Measurements from ENCODE around the gene TMEM229B.

TMEM229B gene

DNA sequence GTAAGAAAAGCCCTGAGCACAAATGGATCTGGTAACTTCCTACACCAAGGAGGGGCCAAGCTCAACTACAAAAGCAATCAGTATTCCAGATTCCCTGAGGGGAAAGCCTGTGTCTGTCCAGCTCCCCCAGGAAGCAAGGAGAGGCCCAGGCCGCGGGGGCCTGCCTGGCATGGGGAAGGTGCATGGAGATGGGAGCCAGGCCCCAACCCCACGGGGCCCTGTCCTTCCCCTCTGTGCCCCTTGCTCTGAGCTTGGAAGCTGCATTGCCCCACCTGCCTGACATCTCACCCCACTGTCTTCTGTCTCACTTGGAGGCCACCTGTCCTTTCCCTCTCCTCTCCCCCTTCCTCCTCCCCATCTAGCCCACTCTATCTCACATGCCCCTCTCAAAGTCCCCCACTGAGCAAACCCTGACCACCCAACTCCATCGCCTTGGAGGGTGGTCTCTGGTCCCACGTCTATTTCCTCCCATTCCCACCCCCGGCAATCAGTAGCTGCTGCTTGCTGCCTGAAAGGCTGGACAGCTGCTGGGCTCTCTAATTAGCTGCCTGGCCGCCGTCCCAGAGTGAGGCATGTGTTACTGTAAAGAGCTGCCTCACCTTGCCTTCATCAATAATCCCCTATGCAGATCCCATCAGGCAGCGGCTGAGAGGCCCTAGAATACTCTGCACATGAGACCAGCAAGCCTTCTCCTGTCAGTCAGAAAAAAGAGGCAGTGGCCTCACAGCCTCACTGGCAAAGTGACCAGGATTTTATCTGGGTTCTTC, 3.4 kb upstream of the TMEM229B start:
- TF ChIP-seq CTCF (IDR thresholded peaks at IDR 0.05; ENCODE audit: low read depth, low read length) = no peak
- H3K4me3 ChIP-seq (replicated peaks in 1 of 2; ENCODE audit: low read depth in 2 of 2, low read length in 2 of 2) = no peak overlapping the region
- DNase-seq (ENCODE audit: low read depth in 2 of 2) = no peak

DNA sequence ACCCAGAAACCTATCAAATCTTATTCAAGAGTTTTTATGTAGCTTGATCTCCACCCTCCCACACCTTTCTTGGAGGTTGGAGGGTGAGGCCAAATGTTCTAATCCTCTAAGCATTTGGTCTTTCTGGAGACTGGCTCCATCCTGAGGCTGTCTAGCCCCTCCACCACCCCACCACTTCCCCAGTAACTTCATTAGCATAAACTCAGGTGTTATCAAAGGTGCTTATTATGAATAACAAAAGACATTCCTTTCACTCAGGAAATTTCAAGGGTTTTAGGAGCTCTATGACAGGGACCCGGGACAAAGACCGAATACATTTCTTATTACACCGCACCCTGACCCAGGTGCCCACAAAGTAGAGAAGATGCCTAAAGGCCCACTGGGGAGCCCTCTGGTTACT, 2.8 kb upstream of the TMEM229B start:
- no peak overlapping the region for H3K4me3 ChIP-seq (replicated peaks in 1 of 2; ENCODE audit: low read depth in 2 of 2, low read length in 2 of 2)
- no peak for DNase-seq (ENCODE audit: low read depth in 2 of 2)
- TF ChIP-seq CTCF (IDR thresholded peaks at IDR 0.05; ENCODE audit: low read depth, low read length) = no peak

- DNase-seq (ENCODE audit: low read depth in 2 of 2) = no peak
- H3K4me3 ChIP-seq (replicated peaks in 1 of 2; ENCODE audit: low read depth in 2 of 2, low read length in 2 of 2) = no peak overlapping the region
- no peak for TF ChIP-seq CTCF (IDR thresholded peaks at IDR 0.05; ENCODE audit: low read depth, low read length)
Measured at GRCh38 chr14:67490196-67490595, 1.7 kb upstream of the TMEM229B start.

DNA sequence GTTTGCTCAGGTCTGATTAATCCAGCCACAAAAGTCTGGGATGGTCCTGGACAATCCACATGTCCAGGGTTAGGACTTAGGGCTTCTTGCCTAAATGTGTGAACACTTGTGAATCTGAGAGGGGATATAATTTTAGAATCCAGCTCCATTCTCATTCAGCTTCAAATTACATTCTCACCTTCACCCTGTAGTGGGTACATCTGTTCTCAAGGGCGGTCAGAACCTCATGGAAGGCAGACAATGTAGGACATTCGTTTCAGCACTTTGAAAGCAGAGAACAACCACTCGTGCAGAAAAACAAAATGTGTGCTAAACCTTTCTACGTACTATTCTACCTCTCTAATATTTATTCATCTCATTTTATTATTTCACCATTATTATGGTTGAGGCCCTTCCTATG, 1.2 kb downstream of the TMEM229B start:
- DNase-seq (ENCODE audit: low read depth in 2 of 2) = no peak
- no peak for TF ChIP-seq CTCF (IDR thresholded peaks at IDR 0.05; ENCODE audit: low read depth, low read length)
- no peak overlapping the region for H3K4me3 ChIP-seq (replicated peaks in 1 of 2; ENCODE audit: low read depth in 2 of 2, low read length in 2 of 2)

- H3K4me3 ChIP-seq (replicated peaks in 1 of 2; ENCODE audit: low read depth in 2 of 2, low read length in 2 of 2) = no peak overlapping the region
- TF ChIP-seq CTCF (IDR thresholded peaks at IDR 0.05; ENCODE audit: low read depth, low read length) = no peak
- no peak for DNase-seq (ENCODE audit: low read depth in 2 of 2)
Measured at GRCh38 chr14:67486890-67487289, 1.6 kb downstream of the TMEM229B start.

DNA sequence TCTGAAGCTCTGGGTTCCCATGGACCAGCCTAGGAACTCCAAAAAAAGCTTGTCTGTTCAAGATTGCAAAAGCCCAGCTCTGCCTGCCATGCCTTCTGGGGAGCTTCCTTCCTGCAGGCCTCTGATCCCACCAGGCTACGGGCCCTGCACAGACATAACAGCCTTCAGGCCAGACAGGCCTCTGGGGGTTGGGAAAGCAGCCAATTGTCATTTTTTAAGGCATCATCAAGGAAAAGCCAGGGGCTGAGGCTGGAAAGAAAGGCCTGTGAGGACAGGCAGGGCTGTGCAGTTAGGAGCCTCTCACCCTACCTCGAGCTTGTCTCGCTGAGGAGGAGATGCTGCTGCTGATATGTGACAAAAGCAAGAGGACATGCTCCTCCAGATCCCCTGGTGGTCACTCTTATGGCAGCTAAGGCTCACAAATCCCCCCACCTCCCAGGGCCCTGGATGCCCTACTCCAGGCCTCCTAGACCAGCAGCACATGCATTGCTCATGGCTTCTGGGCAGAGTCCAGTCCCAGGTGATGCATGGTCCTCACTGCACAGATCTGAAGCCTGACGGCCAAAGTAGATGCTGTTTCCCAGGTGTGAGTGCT, 2.9 kb downstream of the TMEM229B start:
- no peak overlapping the region for H3K4me3 ChIP-seq (replicated peaks in 1 of 2; ENCODE audit: low read depth in 2 of 2, low read length in 2 of 2)
- no peak for TF ChIP-seq CTCF (IDR thresholded peaks at IDR 0.05; ENCODE audit: low read depth, low read length)
- DNase-seq (ENCODE audit: low read depth in 2 of 2) = peak; percentile 7 to 52
